Heart left ventricle (tissue), 13 donors: ENCODE results near the gene PRKG2.

Experiments
- POLR2A ChIP-seq, 2 donors: fragments of 450-650 bp; IDR thresholded peaks; one replicate each; pipeline ENCODE4 v1.6.1; 2017; ENCODE audit warnings: antibody characterized with exemption in 2 of 2, mild to moderate bottlenecking in 2 of 2, moderate library complexity in 2 of 2
- TF ChIP-seq, protein P1 (sequence below), 12 donors: fragments of 200-600 bp; sonication (generic) in 4 of 12; IDR thresholded peaks; one replicate each; pipeline versions ENCODE4 v1.5.0 to v1.8.0; 2018 to 2022; ENCODE audit warnings: antibody characterized with exemption in 12 of 12, mild to moderate bottlenecking in 5 of 12
- donor health status: ischemic (EF 13 %, LVEDD 7.1; RV severe dilation, severe dysfunction).
- donor health status: DM: no; HTN: yes; CAD: no.
- donor health status: DM: no; HTN: no; CAD: no.
- donor health status: ischemic (EF 25% LVEDD 6.9; RV normal size, moderate dysfunction).
- donor health status: ischemic (EF 25% LVEDD 5.7; RV mildly dilated, moderate dysfunction).
- donor health status: ischemic (EF 35%, LVEDD 5.7; RV mildly dilated, moderate dysfunction).
- donor health status: nonischemic (EF 11% LVEDD 7.7; RV severe dilation, severe dysfunction).
- donor health status: DM: yes; HTN: yes; CAD: no.
- donor health status: PGD.
- donor health status: ischemic (EF 29% LVEDD 5.4; RV normal size, mild dysfunction).
- donor health status: nonischemic (EF 23%, LVEDD 6.1; RV moderate dilation, normal function).

DNA sequence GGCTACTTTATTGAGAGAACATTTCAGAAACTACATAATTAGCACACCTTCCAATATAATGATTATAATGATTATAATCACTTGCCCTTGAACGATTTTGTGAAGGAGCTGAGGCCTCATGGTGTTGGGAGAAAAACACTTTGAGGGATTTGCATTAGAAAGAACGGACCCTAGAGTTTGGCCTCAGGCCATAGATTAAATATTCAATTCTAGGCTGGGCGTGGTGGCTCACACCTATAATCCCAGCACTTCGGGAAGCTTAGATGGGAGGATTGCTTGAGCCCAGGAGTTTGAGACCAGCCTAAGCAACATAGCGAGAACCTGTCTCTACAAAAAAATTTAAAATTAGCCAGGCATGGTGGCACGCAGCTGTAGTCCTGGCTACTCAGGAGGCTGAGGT, 12.9 kb upstream of the PRKG2 start:
- TF ChIP-seq, protein P1, sequence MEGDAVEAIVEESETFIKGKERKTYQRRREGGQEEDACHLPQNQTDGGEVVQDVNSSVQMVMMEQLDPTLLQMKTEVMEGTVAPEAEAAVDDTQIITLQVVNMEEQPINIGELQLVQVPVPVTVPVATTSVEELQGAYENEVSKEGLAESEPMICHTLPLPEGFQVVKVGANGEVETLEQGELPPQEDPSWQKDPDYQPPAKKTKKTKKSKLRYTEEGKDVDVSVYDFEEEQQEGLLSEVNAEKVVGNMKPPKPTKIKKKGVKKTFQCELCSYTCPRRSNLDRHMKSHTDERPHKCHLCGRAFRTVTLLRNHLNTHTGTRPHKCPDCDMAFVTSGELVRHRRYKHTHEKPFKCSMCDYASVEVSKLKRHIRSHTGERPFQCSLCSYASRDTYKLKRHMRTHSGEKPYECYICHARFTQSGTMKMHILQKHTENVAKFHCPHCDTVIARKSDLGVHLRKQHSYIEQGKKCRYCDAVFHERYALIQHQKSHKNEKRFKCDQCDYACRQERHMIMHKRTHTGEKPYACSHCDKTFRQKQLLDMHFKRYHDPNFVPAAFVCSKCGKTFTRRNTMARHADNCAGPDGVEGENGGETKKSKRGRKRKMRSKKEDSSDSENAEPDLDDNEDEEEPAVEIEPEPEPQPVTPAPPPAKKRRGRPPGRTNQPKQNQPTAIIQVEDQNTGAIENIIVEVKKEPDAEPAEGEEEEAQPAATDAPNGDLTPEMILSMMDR (IDR thresholded peaks at IDR 0.05) = no peak
- TF ChIP-seq POLR2A (IDR thresholded peaks at IDR 0.05) = no peak
